ENCODE data around the gene SLC24A3.

DNA sequence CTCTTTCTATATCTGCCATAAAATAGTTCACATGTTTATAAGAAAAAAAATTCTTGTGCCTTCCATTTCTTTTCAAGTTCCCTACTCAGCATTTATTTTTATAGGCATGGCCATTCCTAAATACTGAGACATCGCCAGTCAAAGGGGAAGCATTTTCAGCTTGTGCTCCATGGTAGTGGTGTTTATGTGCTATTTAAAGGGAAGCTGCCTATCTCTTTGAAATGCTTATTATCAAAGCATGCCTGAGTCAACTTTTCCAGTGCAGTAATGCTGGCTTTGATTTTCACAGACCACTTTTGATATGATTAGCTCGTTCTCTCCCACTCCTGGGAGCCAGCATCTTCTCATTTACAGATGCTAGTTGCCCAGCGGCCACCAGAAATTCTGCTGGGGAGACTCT, 421.5 kb downstream of the SLC24A3 start:
- TF ChIP-seq, protein P1, sequence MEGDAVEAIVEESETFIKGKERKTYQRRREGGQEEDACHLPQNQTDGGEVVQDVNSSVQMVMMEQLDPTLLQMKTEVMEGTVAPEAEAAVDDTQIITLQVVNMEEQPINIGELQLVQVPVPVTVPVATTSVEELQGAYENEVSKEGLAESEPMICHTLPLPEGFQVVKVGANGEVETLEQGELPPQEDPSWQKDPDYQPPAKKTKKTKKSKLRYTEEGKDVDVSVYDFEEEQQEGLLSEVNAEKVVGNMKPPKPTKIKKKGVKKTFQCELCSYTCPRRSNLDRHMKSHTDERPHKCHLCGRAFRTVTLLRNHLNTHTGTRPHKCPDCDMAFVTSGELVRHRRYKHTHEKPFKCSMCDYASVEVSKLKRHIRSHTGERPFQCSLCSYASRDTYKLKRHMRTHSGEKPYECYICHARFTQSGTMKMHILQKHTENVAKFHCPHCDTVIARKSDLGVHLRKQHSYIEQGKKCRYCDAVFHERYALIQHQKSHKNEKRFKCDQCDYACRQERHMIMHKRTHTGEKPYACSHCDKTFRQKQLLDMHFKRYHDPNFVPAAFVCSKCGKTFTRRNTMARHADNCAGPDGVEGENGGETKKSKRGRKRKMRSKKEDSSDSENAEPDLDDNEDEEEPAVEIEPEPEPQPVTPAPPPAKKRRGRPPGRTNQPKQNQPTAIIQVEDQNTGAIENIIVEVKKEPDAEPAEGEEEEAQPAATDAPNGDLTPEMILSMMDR (conservative IDR thresholded peaks at IDR 0.05; ENCODE audit: low read depth, low read length): no peak
- TF ChIP-seq EZH2 (IDR thresholded peaks at IDR 0.05; ENCODE audit: borderline replicate concordance, low read depth, low read length, poor library complexity, severe bottlenecking): no peak
